ENCODE results near the gene SORCS2.

DNA sequence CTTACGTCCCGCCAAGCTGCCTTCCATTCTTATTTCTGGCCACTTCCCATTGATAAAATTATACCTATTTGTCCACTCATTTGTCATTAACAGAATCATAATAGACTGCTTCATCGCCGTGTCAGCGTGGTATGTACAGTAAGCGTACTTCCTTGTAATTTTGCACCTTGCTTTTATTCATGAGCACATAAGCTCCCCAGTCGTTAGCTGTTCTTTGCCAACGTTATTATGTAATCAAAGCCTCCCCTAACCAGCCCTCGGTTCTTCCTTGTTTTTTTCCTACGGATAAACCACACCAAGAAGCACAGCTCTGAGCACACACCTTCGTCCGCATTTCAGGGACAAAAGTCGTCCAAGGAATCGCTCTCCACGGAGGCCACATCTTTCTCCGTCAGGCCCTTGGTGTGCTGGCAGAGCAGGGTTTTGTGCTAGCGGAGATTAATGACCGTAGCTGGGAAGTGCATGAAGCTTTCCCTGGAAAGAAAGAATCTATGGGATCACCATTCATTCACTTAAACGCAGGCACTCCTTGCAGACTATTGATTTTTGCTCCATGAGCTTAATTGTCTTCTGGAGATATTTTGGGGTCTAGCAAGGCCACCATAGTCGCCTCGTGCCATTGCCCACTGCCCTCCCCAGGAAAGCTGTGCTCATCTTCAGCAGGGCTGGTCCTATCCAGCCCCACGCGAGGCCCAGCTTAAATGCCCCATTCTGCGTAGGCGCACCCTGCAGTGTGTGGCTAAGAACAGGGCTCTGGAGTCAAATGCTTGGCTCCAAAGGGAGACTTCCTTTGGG is 443.3 kb downstream of the SORCS2 start:
- no peak for TF ChIP-seq SALL2 (tag by site-specific recombination; IDR thresholded peaks at IDR 0.05; ENCODE audit: borderline replicate concordance)
- TF ChIP-seq, protein P1, sequence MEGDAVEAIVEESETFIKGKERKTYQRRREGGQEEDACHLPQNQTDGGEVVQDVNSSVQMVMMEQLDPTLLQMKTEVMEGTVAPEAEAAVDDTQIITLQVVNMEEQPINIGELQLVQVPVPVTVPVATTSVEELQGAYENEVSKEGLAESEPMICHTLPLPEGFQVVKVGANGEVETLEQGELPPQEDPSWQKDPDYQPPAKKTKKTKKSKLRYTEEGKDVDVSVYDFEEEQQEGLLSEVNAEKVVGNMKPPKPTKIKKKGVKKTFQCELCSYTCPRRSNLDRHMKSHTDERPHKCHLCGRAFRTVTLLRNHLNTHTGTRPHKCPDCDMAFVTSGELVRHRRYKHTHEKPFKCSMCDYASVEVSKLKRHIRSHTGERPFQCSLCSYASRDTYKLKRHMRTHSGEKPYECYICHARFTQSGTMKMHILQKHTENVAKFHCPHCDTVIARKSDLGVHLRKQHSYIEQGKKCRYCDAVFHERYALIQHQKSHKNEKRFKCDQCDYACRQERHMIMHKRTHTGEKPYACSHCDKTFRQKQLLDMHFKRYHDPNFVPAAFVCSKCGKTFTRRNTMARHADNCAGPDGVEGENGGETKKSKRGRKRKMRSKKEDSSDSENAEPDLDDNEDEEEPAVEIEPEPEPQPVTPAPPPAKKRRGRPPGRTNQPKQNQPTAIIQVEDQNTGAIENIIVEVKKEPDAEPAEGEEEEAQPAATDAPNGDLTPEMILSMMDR (tag by site-specific recombination; IDR thresholded peaks at IDR 0.05), result no peak
- no peak for TF ChIP-seq ZNF416 (tag by site-specific recombination; IDR thresholded peaks at IDR 0.05)
- no peak for TF ChIP-seq ZNF558 (tag by site-specific recombination; IDR thresholded peaks at IDR 0.05)
- no peak for TF ChIP-seq IKZF3 (tag by site-specific recombination; IDR thresholded peaks at IDR 0.05)
- no peak for TF ChIP-seq ZNF133 (tag by site-specific recombination; IDR thresholded peaks at IDR 0.05)
- no peak for TF ChIP-seq ZNF140 (tag by site-specific recombination; IDR thresholded peaks at IDR 0.05)
- TF ChIP-seq, protein P2, sequence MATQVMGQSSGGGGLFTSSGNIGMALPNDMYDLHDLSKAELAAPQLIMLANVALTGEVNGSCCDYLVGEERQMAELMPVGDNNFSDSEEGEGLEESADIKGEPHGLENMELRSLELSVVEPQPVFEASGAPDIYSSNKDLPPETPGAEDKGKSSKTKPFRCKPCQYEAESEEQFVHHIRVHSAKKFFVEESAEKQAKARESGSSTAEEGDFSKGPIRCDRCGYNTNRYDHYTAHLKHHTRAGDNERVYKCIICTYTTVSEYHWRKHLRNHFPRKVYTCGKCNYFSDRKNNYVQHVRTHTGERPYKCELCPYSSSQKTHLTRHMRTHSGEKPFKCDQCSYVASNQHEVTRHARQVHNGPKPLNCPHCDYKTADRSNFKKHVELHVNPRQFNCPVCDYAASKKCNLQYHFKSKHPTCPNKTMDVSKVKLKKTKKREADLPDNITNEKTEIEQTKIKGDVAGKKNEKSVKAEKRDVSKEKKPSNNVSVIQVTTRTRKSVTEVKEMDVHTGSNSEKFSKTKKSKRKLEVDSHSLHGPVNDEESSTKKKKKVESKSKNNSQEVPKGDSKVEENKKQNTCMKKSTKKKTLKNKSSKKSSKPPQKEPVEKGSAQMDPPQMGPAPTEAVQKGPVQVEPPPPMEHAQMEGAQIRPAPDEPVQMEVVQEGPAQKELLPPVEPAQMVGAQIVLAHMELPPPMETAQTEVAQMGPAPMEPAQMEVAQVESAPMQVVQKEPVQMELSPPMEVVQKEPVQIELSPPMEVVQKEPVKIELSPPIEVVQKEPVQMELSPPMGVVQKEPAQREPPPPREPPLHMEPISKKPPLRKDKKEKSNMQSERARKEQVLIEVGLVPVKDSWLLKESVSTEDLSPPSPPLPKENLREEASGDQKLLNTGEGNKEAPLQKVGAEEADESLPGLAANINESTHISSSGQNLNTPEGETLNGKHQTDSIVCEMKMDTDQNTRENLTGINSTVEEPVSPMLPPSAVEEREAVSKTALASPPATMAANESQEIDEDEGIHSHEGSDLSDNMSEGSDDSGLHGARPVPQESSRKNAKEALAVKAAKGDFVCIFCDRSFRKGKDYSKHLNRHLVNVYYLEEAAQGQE (tag by site-specific recombination; IDR thresholded peaks at IDR 0.05), result no peak
- no peak for TF ChIP-seq ZNF701 (tag by site-specific recombination; IDR thresholded peaks at IDR 0.05)
- no peak for TF ChIP-seq ZNF292 (tag by site-specific recombination; IDR thresholded peaks at IDR 0.05; ENCODE audit: borderline replicate concordance, low read depth)
- TF ChIP-seq, protein P3, sequence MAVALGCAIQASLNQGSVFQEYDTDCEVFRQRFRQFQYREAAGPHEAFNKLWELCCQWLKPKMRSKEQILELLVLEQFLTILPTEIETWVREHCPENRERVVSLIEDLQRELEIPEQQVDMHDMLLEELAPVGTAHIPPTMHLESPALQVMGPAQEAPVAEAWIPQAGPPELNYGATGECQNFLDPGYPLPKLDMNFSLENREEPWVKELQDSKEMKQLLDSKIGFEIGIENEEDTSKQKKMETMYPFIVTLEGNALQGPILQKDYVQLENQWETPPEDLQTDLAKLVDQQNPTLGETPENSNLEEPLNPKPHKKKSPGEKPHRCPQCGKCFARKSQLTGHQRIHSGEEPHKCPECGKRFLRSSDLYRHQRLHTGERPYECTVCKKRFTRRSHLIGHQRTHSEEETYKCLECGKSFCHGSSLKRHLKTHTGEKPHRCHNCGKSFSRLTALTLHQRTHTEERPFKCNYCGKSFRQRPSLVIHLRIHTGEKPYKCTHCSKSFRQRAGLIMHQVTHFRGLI (tag by site-specific recombination; IDR thresholded peaks at IDR 0.05), result no peak
- no peak for TF ChIP-seq ATF2 (tag by site-specific recombination; IDR thresholded peaks at IDR 0.05; ENCODE audit: low read depth)
- TF ChIP-seq ZNF10 (tag by site-specific recombination; IDR thresholded peaks at IDR 0.05), result no peak
- TF ChIP-seq ZNF501 (tag by site-specific recombination; IDR thresholded peaks at IDR 0.05), result no peak

All from HEK293 (cell line).